NCI-H187 treated with DMSO at 0.1 percent for 48 hours (cell line): ENCODE measurements around the gene FAM120A.

ENCODE experiments used
- DNase-seq: peaks from one replicate; lab custom pipeline; 2025; lab: John Stamatoyannopoulos, UW

The FAM120A gene

GRCh38 chr9:93579711-93580516, 128.4 kb downstream of the FAM120A start:
- DNase-seq: no peak

GRCh38 chr9:93580654-93581380, 129.3 kb downstream of the FAM120A start:
- no peak for DNase-seq

- DNase-seq: no peak
Measured at GRCh38 chr9:93582115-93582514, 130.6 kb downstream of the FAM120A start.

GRCh38 chr9:93582550-93582949, 131.1 kb downstream of the FAM120A start:
- DNase-seq: no peak

GRCh38 chr9:93585259-93585658, 133.8 kb downstream of the FAM120A start:
- no peak for DNase-seq

GRCh38 chr9:93585695-93586094, 134.2 kb downstream of the FAM120A start:
- no peak for DNase-seq

GRCh38 chr9:93586290-93587057, 135.0 kb downstream of the FAM120A start:
- no peak for DNase-seq

GRCh38 chr9:93587284-93587650, 135.8 kb downstream of the FAM120A start:
- DNase-seq: no peak

GRCh38 chr9:93587651-93588347, 136.3 kb downstream of the FAM120A start:
- DNase-seq: no peak

GRCh38 chr9:93588641-93589609, 137.4 kb downstream of the FAM120A start:
- no peak for DNase-seq

GRCh38 chr9:93589688-93590087, 138.2 kb downstream of the FAM120A start:
- no peak for DNase-seq

- no peak for DNase-seq
Measured at GRCh38 chr9:93590609-93591234, 139.2 kb downstream of the FAM120A start.

GRCh38 chr9:93591301-93592007, 140.0 kb downstream of the FAM120A start:
- DNase-seq: no peak

GRCh38 chr9:93592008-93592642, 140.6 kb downstream of the FAM120A start:
- DNase-seq: no peak

GRCh38 chr9:93592643-93593021, 141.1 kb downstream of the FAM120A start:
- no peak for DNase-seq

GRCh38 chr9:93593144-93593658, 141.7 kb downstream of the FAM120A start:
- no peak for DNase-seq

- DNase-seq: no peak
Measured at GRCh38 chr9:93594041-93594756, 142.7 kb downstream of the FAM120A start.

GRCh38 chr9:93595461-93595860, 144.0 kb downstream of the FAM120A start:
- DNase-seq: no peak
